Thoracic aorta (tissue), 2 donors: ENCODE measurements around the gene USP15. TPM values are rescaled to one million over a fixed set of nuclear protein-coding genes. Genes with fewer than 3 reads are reported as not detected.

Experiments
- ATAC-seq: fragments of 150-250 bp; one replicate; pipeline ENCODE4 v1.8.0; 2017; ENCODE audit warnings: low read depth; ENCODE audit not compliant: insufficient number of reproducible peaks, low FRiP score
- DNase-seq: peaks from one replicate; pipeline ENCODE4 v3.0.0-alpha.2; 2020; ENCODE audit warnings: low spot score
- H3K27ac ChIP-seq, 2 donors: fragments of 200-600 bp; sonication (generic); 1 replicate in 1 of 2; 2 replicates in 1 of 2; pipeline ENCODE4 v1.5.1; 2016; ENCODE audit warnings: mild to moderate bottlenecking in 2 of 2, moderate library complexity in 2 of 2
- H3K27me3 ChIP-seq: fragments of 200-600 bp; sonication (generic); replicated peaks from 2 replicates; pipeline ENCODE4 v1.6.0; 2016; ENCODE audit warnings: mild to moderate bottlenecking; ENCODE audit not compliant: insufficient read depth
- H3K36me3 ChIP-seq: fragments of 200-600 bp; sonication (generic); one replicate; pipeline ENCODE4 v1.5.1; 2016
- H3K4me1 ChIP-seq, 2 donors: fragments of 200-600 bp; sonication (generic); 1 replicate in 1 of 2; 2 replicates in 1 of 2; pipeline versions ENCODE4 v1.5.1 to v1.6.0; 2016; ENCODE audit warnings: low read depth in 2 of 2, mild to moderate bottlenecking in 1 of 2; ENCODE audit not compliant: control insufficient read depth in 1 of 2
- H3K4me3 ChIP-seq: fragments of 200-600 bp; sonication (generic); 2 replicates; pipeline ENCODE4 v1.5.1; 2016; ENCODE audit warnings: mild to moderate bottlenecking
- H3K9me3 ChIP-seq: fragments of 200-600 bp; sonication (generic); 2 replicates; pipeline ENCODE4 v1.5.1; 2016
- CTCF ChIP-seq: fragments of 200-600 bp; sonication (generic); IDR thresholded peaks from one replicate; pipeline ENCODE4 v1.5.1; 2019; ENCODE audit warnings: antibody characterized with exemption
- total RNA-seq, 2 donors: library from RNA; depleted of rRNA; stranded (reverse); fragments of >200 nt; gene quantifications; one replicate each; pipeline versions ENCODE4 v1.1.0 to v1.2.3, GENCODE V29; 2016

USP15 gene
- total RNA-seq, 2 donors from 2014 or later = 39.5 to 128 TPM

- Histone ChIP-seq H3K27ac (no peak overlapping the region), H3K4me1 (peaks cover 8 to 19% of the 10 kb centered on the region in 2 donors), H3K36me3 (peaks cover 8% of the 10 kb centered on the region), H3K4me3 (no peak overlapping the region), H3K27me3 (no peaks in the 10 kb centered on the region), H3K9me3 (peaks cover 2% of the 10 kb centered on the region)
- TF ChIP-seq CTCF = no peak
- DNase-seq (no peak), ATAC-seq (no peak)
Observed at GRCh38 chr12:62296001-62296400, 35.8 kb downstream of the USP15 start.

GRCh38 chr12:62297321-62297720 is 37.1 kb downstream of the USP15 start:
- Histone ChIP-seq H3K9me3 (no peaks in the 10 kb centered on the region), H3K4me3 (no peak overlapping the region), H3K27ac (no peak overlapping the region), H3K4me1 (peaks cover 6 to 17% of the 10 kb centered on the region in 2 donors), H3K36me3 (peaks cover 8% of the 10 kb centered on the region), H3K27me3 (no peaks in the 10 kb centered on the region)
- ATAC-seq (no peak), DNase-seq (no peak)
- TF ChIP-seq CTCF = no peak

GRCh38 chr12:62299617-62300016 is 39.4 kb downstream of the USP15 start:
- Histone ChIP-seq H3K4me1 (peaks cover 0 to 10% of the 10 kb centered on the region in 2 donors), H3K27me3 (no peaks in the 10 kb centered on the region), H3K4me3 (no peak overlapping the region), H3K36me3 (peaks cover 13% of the 10 kb centered on the region), H3K27ac (no peak overlapping the region), H3K9me3 (no peaks in the 10 kb centered on the region)
- no peak for DNase-seq
- no peak for ATAC-seq
- no peak for TF ChIP-seq CTCF

GRCh38 chr12:62301080-62301798 is 41.0 kb downstream of the USP15 start:
- H3K4me1 ChIP-seq = peaks cover 0 to 10% of the 10 kb centered on the region in 2 donors
- TF ChIP-seq CTCF = no peak
- no peak for DNase-seq
- no peak for ATAC-seq
- no peaks in the 10 kb centered on the region for H3K9me3 ChIP-seq
- no peak overlapping the region for H3K27ac ChIP-seq
- H3K4me3 ChIP-seq = no peak overlapping the region
- peaks cover 13% of the 10 kb centered on the region for H3K36me3 ChIP-seq
- H3K27me3 ChIP-seq = no peaks in the 10 kb centered on the region

GRCh38 chr12:62301799-62302133 is 41.6 kb downstream of the USP15 start:
- no peaks in the 10 kb centered on the region for H3K9me3 ChIP-seq
- no peak for TF ChIP-seq CTCF

More at GRCh38 chr12:62301799-62302133, 41.6 kb downstream of the USP15 start:
- no peak for ATAC-seq
- H3K4me3 ChIP-seq = no peak overlapping the region
- peaks cover 13% of the 10 kb centered on the region for H3K36me3 ChIP-seq
- no peaks in the 10 kb centered on the region for H3K27me3 ChIP-seq
- H3K27ac ChIP-seq = no peak overlapping the region
- DNase-seq = no peak
- H3K4me1 ChIP-seq = peaks cover 0 to 10% of the 10 kb centered on the region in 2 donors
